Trophoblast cell (in vitro differentiated cells and primary cell): ENCODE measurements around the gene UTY. TPM values are rescaled to one million over a fixed set of nuclear protein-coding genes. Genes with fewer than 3 reads are reported as not detected.

Experiments
- DNase-seq, 2 donors: peaks; one replicate each; pipeline ENCODE4 v3.0.0-alpha.2; 2016
- H2AFZ ChIP-seq: 2 replicates; pipeline ENCODE4 v1.6.1; 2013; ENCODE audit warnings: low read length, moderate library complexity, mild to moderate bottlenecking; ENCODE audit not compliant: insufficient read depth, poor library complexity
- H2AK5ac ChIP-seq: 2 replicates; pipeline ENCODE4 v1.6.1; 2013; ENCODE audit warnings: mild to moderate bottlenecking, low read length
- H2BK120ac ChIP-seq: 2 replicates; pipeline ENCODE4 v1.6.1; 2013; ENCODE audit warnings: low read length, mild to moderate bottlenecking, moderate library complexity; ENCODE audit not compliant: insufficient read depth, poor library complexity
- H2BK12ac ChIP-seq: 2 replicates; pipeline ENCODE4 v1.6.1; 2013; ENCODE audit warnings: mild to moderate bottlenecking, low read length, moderate library complexity
- H2BK5ac ChIP-seq: 2 replicates; pipeline ENCODE4 v1.6.1; 2013; ENCODE audit warnings: low read length, low read depth, moderate library complexity, mild to moderate bottlenecking; ENCODE audit not compliant: poor library complexity
- H3K14ac ChIP-seq: 2 replicates; pipeline ENCODE4 v1.6.1; 2013; ENCODE audit warnings: mild to moderate bottlenecking, low read length
- H3K18ac ChIP-seq: 2 replicates; pipeline ENCODE4 v1.6.1; 2013; ENCODE audit warnings: mild to moderate bottlenecking, low read length
- H3K23ac ChIP-seq: 2 replicates; pipeline ENCODE4 v1.6.1; 2013; ENCODE audit warnings: low read length
- H3K27ac ChIP-seq: 2 replicates; pipeline ENCODE4 v1.5.1; 2013; ENCODE audit warnings: low read depth, mild to moderate bottlenecking, inconsistent platforms, low read length, moderate library complexity
- H3K27me3 ChIP-seq: 2 replicates; pipeline ENCODE4 v1.6.1; 2013; ENCODE audit warnings: inconsistent platforms, mild to moderate bottlenecking, low read length, moderate library complexity; ENCODE audit not compliant: insufficient read depth
- H3K36me3 ChIP-seq, 2 experiments: 1 replicate in 1 of 2; 2 replicates in 1 of 2; pipeline ENCODE4 v1.6.1; 2013; ENCODE audit warnings: low read length in 2 of 2, mild to moderate bottlenecking in 2 of 2, moderate library complexity in 1 of 2; ENCODE audit not compliant: insufficient read depth in 2 of 2, control insufficient read depth in 1 of 2
- H3K4ac ChIP-seq: 2 replicates; pipeline ENCODE4 v1.6.1; 2013; ENCODE audit warnings: low read depth, mild to moderate bottlenecking, low read length, moderate library complexity
- H3K4me1 ChIP-seq, 2 experiments: 1 replicate in 1 of 2; 2 replicates in 1 of 2; pipeline ENCODE4 v1.6.1; 2013; ENCODE audit warnings: low read length in 2 of 2, mild to moderate bottlenecking in 2 of 2, moderate library complexity in 1 of 2; ENCODE audit not compliant: insufficient read depth in 2 of 2, control insufficient read depth in 1 of 2
- H3K4me2 ChIP-seq: 2 replicates; pipeline ENCODE4 v1.6.1; 2013; ENCODE audit warnings: inconsistent platforms, mild to moderate bottlenecking, low read length, moderate library complexity
- H3K4me3 ChIP-seq: 2 replicates; pipeline ENCODE4 v1.5.1; 2013; ENCODE audit warnings: mild to moderate bottlenecking, low read depth, low read length, inconsistent platforms
- H3K79me1 ChIP-seq: one replicate; pipeline ENCODE4 v1.6.1; 2013; ENCODE audit warnings: low read length
- H3K79me2 ChIP-seq: 2 replicates; pipeline ENCODE4 v1.6.1; 2013; ENCODE audit warnings: low read length, mild to moderate bottlenecking; ENCODE audit not compliant: control insufficient read depth, insufficient read depth, poor library complexity
- H3K9ac ChIP-seq: 2 replicates; pipeline ENCODE4 v1.6.1; 2013; ENCODE audit warnings: mild to moderate bottlenecking, low read length
- H3K9me3 ChIP-seq: 2 replicates; pipeline ENCODE4 v1.6.1; 2013; ENCODE audit warnings: low read depth, mild to moderate bottlenecking, control low read depth, inconsistent platforms, low read length; ENCODE audit not compliant: insufficient read depth
- H4K12ac ChIP-seq: 2 replicates; pipeline ENCODE4 v1.6.1; 2013; ENCODE audit warnings: low read depth, mild to moderate bottlenecking, low read length, moderate library complexity
- H4K8ac ChIP-seq: 2 replicates; pipeline ENCODE4 v1.6.1; 2013; ENCODE audit warnings: low read depth, mild to moderate bottlenecking, low read length, moderate library complexity
- H4K91ac ChIP-seq: one replicate; pipeline ENCODE4 v1.6.1; 2013; ENCODE audit warnings: low read depth, mild to moderate bottlenecking, low read length, moderate library complexity
- WGBS: extraction: QIAGEN DNeasy Blood & Tissue Kit; methylation state at CpG from one replicate; pipeline ENCODE4 v1.1.7; 2013; ENCODE audit warnings: missing lambda C conversion rate; ENCODE audit not compliant: insufficient read length, insufficient coverage; ENCODE audit errors: extremely low coverage; 5-methylcytosine and 5-hydroxymethylcytosine counted together
- polyA plus RNA-seq: library from polyadenylated mRNA; stranded (reverse); fragments of 200-250 nt; gene quantifications from 2 replicates; pipeline ENCODE4 v1.2.3, GENCODE V29; 2013

The UTY gene
- polyA plus RNA-seq, result 6.7 and 6.8 TPM in 2 replicates

- Histone ChIP-seq H3K79me2 (peaks cover 5% of the 10 kb centered on the region), H3K4me1 (peaks cover 3 to 4% of the 10 kb centered on the region in 2 experiments), H3K27me3 (no peaks in the 10 kb centered on the region), H3K4ac (peak within 1 kb of the TSS; percentile 44), H2BK5ac (peak within 1 kb of the TSS; percentile 82), H3K14ac (peak within 1 kb of the TSS; percentile 68), H4K12ac (peak within 1 kb of the TSS; percentile 2), H2AFZ (peak within 1 kb of the TSS; percentile 45), H3K4me2 (peak within 1 kb of the TSS; percentile 49), H3K36me3 (peaks cover 2% of the 10 kb centered on the region in 2 experiments), H3K4me3 (peak within 1 kb of the TSS; percentile 92), H3K9me3 (no peaks in the 10 kb centered on the region), H3K27ac (peak within 1 kb of the TSS; percentile 74), H3K79me1 (peaks cover 12% of the 10 kb centered on the region), H2BK12ac (no peak within 1 kb of the TSS), H4K91ac (peak within 1 kb of the TSS; percentile 57), H3K23ac (no peak within 1 kb of the TSS), H4K8ac (peak within 1 kb of the TSS; percentile 83), H2BK120ac (peak within 1 kb of the TSS; percentile 68), H3K18ac (peak within 1 kb of the TSS; percentile 66), H3K9ac (peak within 1 kb of the TSS; percentile 85), H2AK5ac (no peak within 1 kb of the TSS)
- no CpG with 5 or more reads among the region's 18 CpGs for WGBS
- DNase-seq, result peak in 1 of 2 donors; percentile 86
These were observed at the start of gene UTY for GRCh38 chrY:13479828-13480227. Gene UTY, minus strand, starts transcription at chrY:13480033. Its CDS starts 368 bp downstream, at chrY:13479665.

GRCh38 chrY:13520474-13520873 lies 40.6 kb upstream of the UTY start:
- Histone ChIP-seq H3K27ac (no peak overlapping the region), H3K23ac (no peak overlapping the region), H4K8ac (no peak overlapping the region), H3K4me3 (no peak overlapping the region), H3K9ac (no peak overlapping the region), H3K4ac (no peak overlapping the region), H2AK5ac (no peak overlapping the region), H3K36me3 (no peaks in the 10 kb centered on the region), H4K12ac (no peak overlapping the region), H3K18ac (no peak overlapping the region), H3K79me1 (no peaks in the 10 kb centered on the region), H3K79me2 (no peaks in the 10 kb centered on the region), H2AFZ (no peak overlapping the region), H3K27me3 (no peaks in the 10 kb centered on the region), H3K9me3 (no peaks in the 10 kb centered on the region), H2BK5ac (no peak overlapping the region), H4K91ac (no peak overlapping the region), H3K4me2 (no peak overlapping the region), H2BK120ac (no peak overlapping the region), H3K14ac (no peak overlapping the region), H2BK12ac (no peak overlapping the region), H3K4me1 (no peaks in the 10 kb centered on the region)
- DNase-seq, result no peak
- no CpG with 5 or more reads among the region's 1 CpG for WGBS

GRCh38 chrY:13501215-13501614 lies 21.4 kb upstream of the UTY start:
- Histone ChIP-seq H3K79me2 (no peaks in the 10 kb centered on the region), H3K9ac (no peak overlapping the region), H3K23ac (no peak overlapping the region), H2BK5ac (no peak overlapping the region), H3K27ac (no peak overlapping the region), H2BK12ac (no peak overlapping the region), H3K4me2 (no peak overlapping the region), H2BK120ac (no peak overlapping the region), H3K14ac (no peak overlapping the region), H3K4me3 (no peak overlapping the region), H2AK5ac (no peak overlapping the region), H4K91ac (no peak overlapping the region), H3K9me3 (no peaks in the 10 kb centered on the region), H4K8ac (no peak overlapping the region), H3K27me3 (no peaks in the 10 kb centered on the region), H3K18ac (no peak overlapping the region), H3K4me1 (no peaks in the 10 kb centered on the region), H3K79me1 (no peaks in the 10 kb centered on the region), H4K12ac (no peak overlapping the region), H3K4ac (no peak overlapping the region), H3K36me3 (no peaks in the 10 kb centered on the region), H2AFZ (no peak overlapping the region)
- WGBS, result no CpG with 5 or more reads among the region's 1 CpG
- DNase-seq, result no peak

DNA sequence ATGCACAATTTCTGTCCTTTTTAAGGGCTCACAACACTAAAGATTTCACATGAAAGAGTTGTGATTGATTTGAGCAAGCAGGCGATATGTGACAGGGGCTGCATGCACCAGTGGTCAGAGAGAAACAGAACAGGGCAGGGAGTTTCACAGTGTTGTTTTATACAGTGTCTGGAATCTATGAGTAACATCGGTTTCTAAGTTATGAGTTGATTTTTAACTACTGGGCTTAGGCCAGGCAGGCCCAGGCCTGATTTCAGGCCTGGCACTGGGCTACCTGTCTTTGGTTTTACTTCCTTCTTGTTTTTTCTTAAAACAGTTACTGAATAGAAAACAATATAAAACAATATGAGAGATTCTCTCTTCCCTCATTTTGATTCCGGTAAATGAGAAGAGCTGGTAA lies 13.9 kb upstream of the UTY start:
- Histone ChIP-seq H3K4me1 (no peaks in the 10 kb centered on the region), H3K4me2 (no peak overlapping the region), H2BK5ac (no peak overlapping the region), H3K4ac (no peak overlapping the region), H3K9ac (no peak overlapping the region), H3K79me2 (no peaks in the 10 kb centered on the region), H4K8ac (no peak overlapping the region), H3K23ac (no peak overlapping the region), H2AFZ (no peak overlapping the region), H3K36me3 (no peaks in the 10 kb centered on the region), H3K9me3 (no peaks in the 10 kb centered on the region), H3K18ac (no peak overlapping the region), H3K27me3 (no peaks in the 10 kb centered on the region), H3K79me1 (no peaks in the 10 kb centered on the region), H2BK12ac (no peak overlapping the region), H3K14ac (no peak overlapping the region), H2BK120ac (no peak overlapping the region), H2AK5ac (no peak overlapping the region), H4K91ac (no peak overlapping the region), H3K27ac (no peak overlapping the region), H4K12ac (no peak overlapping the region), H3K4me3 (no peak overlapping the region)
- no CpG with 5 or more reads among the region's 3 CpGs for WGBS
- no peak for DNase-seq
